ENCODE data around the gene CRISPLD2.
"Not testable (repeated sequence)": the region's sequence is repeated elsewhere in the genome, so short reads cannot be mapped to it uniquely, and the experiment has no call there.

The CRISPLD2 gene

DNA sequence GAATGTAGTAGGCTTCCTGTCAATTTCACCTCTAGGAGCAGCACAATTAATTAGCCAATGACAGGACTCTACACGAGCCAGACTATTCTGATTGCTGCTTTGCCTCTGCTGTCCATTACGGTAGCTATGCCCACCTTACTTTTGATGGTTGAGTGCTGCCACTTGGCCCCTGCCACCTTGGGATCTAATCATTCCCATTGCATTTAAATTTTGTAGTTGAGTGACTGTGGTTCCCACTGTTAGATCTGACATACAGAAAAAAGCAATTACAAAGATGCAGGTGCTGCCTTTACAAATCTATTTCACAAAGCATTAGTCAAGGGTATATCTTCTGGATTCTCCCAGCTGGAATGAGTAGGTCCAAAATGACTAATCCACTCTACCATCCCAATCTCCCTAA lies 39.9 kb downstream of the CRISPLD2 start:
- no peak for DNase-seq (ENCODE audit: low spot score)

DNA sequence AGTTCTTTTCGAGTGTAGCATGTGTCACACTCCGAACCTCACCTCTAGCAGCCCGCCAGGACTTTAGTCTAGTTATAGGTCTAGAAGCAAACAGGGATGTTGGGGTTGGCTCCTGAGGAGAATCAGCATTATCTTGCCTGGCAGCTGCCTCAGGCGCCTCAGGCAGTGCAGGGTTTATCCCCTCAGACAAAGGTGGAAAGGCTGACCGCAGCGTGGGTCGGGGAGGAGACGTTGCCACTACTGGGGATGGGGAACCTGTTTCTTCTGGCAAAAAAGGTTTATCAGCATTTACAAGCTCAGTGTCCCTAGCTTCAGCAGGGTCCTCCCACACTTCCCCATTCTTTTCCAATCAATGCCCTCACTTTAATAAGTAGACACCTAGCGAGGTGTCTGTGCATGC lies 40.6 kb downstream of the CRISPLD2 start:
- DNase-seq (ENCODE audit: low spot score) = no peak

DNA sequence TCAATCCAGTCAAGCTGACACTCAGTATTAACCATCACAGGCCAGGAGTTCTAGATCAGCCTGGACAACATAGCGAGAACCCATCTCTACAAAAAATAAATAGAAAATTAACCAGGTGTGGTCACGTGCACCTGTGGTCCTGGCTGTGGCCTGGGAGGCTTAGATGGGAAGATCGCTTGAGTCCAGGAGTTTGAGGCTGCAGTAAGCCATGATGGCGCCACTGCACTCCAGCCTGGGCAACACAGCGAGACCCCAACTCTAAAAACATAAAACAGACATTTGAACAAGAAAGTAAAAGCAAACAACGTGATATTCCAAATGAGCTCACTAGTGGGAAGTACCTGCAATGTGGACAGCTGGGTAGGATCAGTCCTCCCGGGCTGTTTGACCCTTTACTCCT lies 41.9 kb downstream of the CRISPLD2 start:
- DNase-seq (ENCODE audit: low spot score) = no peak

DNA sequence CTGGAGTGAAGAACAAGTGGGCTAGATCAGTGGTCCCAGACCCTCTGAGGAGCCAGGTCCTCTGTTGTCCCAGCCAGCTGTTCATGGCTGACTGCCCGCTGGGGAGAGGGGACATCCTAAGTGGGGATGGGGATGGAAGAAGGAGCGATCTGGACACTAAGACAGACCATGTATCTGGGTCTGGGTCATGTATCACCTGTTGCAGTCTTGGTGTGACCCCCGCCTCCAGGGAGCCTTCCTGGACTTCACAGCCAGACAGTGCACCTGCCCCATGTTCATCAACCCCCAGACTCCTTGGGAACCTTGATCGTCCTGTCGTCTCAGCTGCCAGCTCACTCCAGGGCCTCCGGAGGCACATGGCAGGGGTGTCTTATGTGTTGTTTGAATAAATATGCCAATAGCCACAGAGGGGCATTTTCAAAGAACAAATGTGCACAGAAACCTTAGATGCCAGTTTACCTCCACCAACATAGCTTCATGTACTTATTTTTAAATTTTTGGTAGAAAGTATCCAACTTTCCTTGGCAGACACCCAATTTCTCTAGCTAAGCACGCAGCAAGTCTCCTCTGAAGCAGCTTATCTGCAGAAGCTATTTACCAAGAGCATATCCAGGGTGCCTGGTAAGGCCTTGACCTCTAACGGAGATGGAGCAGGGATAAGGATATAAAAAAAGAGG lies 43.2 kb downstream of the CRISPLD2 start:
- no peak for DNase-seq (ENCODE audit: low spot score)

DNA sequence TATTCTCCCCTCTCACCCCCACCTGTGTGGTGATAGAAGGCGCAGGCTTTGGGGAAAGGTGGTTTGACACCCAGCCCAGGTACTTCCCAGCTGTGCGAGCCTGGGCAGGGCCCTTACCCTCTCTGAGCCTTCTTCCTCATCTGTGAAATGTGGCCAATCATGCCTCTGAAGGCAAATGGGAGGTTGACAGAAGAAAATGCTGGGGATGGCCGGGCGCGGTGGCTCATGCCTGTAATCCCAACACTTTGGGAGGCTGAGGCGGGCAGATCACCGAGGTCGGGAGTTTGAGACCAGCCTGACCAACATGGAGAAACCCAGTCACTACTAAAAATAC lies 43.7 kb downstream of the CRISPLD2 start:
- no peak for DNase-seq (ENCODE audit: low spot score)

DNA sequence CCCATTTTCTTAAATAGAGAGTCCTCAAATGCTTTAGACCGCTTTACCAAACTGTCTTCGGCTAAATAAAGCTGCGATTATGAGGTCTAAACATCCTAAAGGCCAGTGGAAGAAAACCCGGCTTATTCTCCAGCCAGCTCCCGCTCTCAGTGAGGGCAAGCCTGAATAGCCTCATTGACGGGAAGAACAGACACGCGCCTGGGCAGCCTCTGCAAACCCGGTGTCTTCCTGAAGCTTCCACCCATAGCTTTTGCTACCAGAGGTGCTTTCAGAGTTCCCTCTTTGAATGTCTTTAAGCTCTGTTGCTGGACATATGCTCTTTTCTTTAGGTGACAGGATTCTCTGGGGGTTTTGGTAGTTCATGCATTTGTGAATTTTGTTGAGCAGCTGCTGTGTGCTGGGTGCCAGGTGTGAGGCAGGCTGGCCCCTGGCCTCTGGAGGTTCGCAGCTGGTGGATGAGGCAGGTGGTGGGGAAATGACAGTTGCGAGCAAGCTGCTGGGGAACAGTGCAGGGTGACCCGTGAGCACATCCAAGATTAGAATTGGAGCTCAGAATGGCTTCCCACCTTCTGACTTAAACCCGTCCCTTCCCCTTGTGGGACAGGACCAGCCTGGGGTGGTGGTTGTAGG lies 44.7 kb downstream of the CRISPLD2 start:
- DNase-seq (ENCODE audit: low spot score) = no peak

DNA sequence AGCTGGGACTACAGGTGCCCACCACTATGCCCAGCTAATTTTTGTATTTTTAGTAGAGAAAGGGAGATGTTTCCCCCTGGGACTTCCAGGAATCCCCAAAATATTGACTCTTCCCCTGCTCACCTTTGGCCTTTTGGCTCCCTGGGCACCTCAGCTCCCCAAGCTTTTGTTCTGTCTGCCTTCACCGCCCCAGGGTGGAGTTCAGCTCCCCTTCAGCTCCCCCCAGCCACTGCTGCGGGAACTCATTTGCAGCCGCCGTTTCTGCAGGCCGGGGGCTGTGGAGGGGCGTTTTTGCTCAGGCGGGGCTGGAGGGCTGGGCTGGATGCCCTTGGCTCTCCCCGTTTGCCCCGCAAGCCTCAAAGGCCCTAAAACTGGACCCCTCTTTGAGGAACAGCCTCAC lies 47.9 kb downstream of the CRISPLD2 start:
- DNase-seq (ENCODE audit: low spot score) = no peak

DNA sequence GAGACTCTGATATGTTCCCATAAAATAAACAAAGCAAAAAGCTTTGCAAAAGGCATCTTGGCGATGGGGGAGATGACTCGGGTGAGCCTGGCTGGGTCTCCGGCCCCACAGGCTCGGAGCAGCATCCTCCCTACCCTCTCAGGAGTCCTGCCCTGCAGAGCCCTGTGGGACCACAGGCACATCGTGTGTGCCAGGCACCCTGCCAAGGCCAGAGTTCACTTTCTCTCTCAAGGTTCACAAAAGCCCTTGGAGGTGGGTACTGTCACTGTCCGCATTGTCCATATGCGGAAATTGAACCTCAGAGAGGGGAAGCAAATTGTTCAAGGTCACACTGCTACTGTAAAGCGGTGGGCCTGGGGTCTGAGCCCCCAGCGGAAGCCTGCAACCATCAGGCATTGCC lies 48.5 kb downstream of the CRISPLD2 start:
- no peak for DNase-seq (ENCODE audit: low spot score)

DNA sequence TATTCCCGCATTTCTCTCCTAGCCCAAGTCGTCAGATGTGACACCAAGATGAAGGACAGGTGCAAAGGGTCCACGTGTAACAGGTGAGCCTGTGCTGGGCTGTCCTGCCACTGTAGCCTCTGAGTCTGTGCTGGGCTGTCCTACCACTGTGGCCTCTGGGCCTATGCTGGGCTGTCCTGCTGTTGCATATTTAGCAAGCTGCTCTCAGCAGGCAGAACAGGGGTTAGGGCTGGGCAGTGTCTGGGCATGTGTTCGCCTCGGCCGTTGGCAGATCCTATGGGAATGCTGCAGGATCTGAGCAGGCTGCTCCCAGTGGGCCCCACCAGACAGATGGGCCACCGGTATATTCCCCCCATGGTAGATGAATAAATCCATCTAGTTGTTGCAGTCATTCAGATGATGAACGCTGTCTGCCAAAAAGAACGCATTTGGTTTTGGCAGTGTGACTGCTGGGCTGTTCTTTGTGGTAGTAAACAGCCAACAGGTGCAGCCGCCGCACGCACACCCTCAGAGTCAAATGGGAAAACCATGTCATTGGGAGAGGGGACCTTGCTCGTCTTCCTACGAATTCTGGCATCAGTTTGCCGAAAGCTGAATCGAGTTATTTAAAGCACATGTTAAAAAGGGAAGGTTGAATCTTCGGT lies 49.2 kb downstream of the CRISPLD2 start:
- DNase-seq (ENCODE audit: low spot score) = no peak

DNA sequence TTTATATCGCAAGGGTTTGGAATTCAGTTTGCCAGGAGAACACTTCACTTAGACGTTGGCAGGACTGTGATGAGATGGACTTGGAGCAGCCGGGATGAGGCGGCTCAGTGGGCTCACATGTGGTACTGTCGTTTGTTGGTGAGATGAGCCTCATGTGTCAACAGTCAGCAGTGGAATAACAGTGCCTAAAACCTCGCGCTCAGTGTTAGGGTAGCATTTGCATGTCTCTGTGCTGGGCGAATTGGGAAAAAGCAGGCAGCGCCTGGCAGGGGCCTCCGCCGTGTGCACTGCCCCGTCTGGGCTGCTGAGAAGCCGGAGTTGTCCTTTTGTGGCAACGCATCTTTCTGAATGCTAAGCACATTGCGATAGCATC lies 49.7 kb downstream of the CRISPLD2 start:
- no peak for DNase-seq (ENCODE audit: low spot score)

DNA sequence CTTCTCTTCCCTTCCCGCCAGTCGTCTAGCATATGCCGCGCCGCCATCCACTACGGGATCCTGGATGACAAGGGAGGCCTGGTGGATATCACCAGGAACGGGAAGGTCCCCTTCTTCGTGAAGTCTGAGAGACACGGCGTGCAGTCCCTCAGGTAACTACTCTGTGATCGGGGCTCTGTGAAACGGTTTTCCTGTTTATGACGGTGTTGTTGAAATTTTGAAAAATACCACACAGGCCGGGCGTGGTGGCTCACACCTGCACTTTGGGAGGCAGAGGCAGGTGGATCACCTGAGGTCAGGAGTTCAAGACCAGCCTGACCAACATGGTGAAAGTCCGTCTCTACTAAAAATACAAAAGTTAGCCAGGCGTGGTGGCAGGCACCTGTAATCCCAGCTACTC lies 53.2 kb downstream of the CRISPLD2 start:
- DNase-seq (ENCODE audit: low spot score) = not testable (repeated sequence)

DNA sequence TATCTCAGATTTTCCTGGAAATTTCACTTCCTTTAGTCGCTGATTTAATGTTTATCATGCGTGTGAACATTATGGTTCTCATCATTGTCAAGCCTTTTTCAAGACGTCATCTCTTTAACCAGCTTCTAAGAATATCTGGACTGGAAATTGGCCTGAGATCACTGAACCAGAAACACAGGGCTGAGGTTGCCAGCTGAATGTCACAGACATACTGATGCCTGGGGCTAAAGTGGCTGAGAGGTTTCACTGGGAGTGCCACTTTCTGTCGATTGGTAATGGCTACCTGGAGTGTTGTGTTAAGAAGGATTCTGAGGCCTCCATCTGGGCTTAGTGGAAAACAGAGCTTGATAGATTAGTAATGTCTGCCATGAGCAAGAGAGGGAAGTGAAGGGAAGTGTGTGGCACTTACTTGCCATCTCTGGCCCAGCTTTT lies 54.2 kb downstream of the CRISPLD2 start:
- no peak for DNase-seq (ENCODE audit: low spot score)

DNA sequence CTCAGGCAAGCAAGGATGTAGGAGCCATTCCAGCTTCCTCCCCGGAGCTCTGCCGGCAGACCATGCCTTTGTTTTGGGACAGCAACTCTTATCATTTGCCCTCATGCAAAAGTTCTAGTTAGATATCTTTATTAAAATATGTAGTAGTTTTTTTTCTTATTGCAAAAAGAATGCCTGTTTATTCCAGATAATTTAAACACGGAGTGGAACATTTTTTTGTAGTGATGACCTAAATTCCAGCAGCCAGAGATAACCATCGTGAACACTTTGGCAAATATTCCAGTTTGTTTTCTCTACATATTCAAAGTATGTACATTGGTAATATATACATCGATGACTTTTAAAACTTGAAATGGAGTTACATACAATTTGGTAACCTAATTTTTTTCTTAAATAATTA lies 54.8 kb downstream of the CRISPLD2 start:
- DNase-seq (ENCODE audit: low spot score) = no peak

DNA sequence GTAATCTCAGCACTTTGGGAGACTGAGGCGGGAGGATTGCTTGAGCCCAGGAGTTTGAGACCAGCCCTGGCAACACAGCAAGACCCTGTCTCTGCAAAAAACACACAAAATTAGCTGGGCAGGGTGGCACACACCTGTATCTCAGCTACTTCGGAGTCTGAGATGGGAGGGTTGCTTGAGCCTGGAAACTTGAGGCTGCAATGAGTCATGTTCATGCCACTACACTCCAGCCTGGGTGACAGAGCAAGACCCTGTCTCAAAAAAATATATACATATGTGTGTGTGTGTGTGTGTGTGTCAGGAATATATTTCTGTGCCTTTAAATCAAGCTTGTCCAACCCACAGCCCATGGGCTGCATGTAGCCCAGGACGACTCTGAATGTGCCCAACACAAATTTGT lies 55.2 kb downstream of the CRISPLD2 start:
- DNase-seq (ENCODE audit: low spot score) = no peak

DNA sequence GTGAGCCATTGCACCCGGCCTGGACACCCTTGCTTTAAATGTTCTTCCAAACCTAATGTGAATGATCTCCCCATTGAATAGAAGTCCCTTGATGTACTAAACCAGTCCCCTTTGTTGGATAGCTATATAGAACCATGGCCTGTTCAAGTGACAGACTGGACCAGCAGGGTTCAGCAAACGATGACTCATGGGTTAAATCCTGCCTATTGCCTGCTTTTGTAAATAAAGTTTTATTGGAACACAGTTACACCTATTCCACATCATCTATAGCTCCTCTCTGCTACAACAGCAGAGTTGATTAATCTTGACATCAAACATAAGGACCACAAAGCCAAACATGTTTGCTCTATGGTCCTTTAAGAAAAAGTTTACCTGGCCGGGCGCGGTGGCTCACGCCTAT lies 56.1 kb downstream of the CRISPLD2 start:
- no peak for DNase-seq (ENCODE audit: low spot score)

DNA sequence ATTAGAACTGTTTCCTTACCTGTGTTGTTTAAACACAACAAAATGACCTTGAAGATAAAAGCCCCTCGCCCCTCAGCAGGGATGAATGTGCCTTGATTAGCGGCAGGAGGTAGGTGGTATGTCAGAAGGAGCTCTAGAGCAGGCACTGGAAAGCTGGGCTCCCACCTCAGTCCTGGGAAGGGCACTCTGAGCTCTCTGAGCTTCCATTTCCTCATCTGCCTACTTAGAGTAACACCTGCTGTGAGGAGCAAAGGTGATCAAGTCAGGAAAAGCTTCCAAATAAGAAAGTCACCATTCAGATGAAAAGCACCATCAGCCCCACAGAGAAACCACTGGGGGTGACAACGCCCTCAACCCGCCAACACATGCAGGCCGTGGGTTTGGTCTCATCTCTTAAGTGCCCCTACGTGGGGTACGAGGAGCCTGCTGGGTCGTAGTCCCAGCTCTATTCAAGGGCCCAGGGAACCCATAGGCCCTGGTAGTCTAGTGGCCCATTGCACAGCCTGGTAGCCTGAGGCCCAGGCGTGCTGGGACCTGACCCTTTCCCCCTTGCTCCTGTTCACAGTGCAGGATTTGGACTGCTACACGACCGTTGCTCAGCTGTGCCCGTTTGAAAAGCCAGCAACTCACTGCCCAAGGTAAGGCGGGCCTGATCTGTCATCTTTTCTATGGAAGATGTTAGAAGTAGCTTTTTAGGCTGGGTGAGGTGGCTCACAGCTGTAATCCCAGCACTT lies 57.3 kb downstream of the CRISPLD2 start:
- DNase-seq (ENCODE audit: low spot score) = no peak

DNA sequence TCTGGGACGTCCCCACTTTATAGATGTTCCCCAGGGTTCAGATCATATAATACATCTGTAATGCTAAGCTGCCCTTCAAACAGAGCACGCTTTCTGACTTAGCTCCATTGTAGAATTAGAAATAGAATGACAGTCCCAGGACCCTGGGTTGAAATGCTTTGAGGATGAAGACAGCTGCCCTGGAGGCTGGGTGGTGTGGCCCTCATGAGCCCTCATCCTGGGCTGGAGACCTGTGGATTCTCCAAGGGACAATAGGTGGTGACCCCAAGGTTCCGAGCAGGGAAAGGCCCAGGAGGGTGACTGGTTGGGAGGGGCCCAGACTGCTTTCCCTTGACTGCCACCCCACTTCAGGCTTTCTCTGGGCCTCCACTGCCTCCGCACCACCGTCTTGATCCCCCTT lies 59.0 kb downstream of the CRISPLD2 start:
- no peak for DNase-seq (ENCODE audit: low spot score)

DNA sequence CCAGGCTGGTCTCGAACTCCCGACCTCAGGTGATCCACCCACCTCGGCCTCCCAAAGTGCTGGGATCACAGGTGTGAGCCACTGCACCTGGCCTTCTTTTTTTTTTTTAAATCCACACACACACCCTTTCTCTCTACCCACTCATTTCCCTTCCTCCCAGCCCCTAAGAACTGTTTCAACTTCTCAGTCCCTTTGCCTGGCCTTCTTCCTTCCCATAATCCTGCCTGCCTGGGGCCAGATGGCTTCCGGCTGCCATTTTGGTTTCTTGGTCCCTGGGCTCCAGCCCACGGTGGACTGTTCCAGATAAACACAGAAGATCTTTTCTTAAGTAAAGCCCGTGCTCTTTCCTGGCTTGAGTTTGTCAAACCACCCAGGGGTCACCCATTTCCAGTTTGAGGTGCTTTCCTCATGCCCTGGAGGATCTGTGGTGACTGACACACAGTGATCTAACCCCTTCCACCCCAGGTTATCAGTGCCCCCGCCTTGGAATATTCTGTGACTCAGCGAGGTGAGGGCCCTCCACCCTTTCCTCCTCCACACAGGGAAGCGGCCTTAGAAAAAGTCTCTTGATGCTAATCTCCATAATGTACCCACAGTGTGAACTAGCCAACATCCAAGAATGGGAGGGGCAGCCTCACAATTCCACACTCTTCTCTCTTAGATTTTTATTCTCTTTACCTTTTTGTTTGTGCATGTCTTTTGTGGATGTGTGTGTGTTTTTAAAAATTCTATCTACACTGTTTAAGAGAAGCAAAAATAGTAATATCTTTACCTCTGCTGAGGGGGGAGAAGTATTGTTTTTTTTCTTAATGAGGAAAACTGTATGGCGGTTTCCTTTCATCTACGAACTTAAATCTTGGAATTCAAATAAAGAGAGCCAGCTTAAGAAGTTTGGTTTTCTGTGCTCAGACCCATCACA lies 60.0 kb downstream of the CRISPLD2 start:
- DNase-seq (ENCODE audit: low spot score) = no peak

DNA sequence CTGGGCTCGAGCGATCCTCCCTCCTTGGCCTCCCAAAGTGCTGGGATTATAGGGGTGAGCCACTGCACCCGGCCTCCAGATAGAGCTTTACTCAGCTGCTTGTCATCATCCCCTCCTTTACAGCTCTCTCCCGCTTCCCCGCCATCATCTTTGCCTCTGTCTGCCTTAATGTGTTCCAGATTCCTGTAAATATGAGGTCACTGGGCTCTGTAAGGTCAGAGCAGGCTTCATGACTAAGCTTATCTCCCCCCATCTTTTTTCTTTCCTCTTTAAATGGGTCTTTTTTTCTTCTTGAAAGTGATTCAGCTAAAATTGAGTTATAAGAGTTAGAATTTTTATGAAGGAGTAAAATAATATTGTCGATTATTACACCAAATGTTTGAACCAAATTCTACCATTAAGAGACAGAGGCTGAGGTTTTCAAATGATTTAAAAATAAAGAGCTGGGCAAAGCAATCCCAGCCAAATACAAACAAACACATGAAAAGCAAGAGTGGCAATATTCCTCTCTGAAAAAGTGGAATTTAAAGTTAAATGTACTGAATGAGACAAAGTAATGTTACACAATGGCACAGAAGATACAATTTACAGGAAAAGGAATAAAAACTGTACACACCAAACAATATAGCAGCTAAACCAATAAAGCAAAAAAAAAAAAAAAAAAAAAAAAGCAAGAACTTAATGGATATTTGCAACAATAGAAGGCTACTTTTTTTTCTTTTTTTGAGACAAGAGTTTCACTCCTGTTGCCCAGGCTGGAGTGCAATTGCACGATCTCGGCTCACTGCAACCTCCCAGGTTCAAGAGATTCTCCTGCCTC lies 62.1 kb downstream of the CRISPLD2 start:
- no peak for DNase-seq (ENCODE audit: low spot score)

DNA sequence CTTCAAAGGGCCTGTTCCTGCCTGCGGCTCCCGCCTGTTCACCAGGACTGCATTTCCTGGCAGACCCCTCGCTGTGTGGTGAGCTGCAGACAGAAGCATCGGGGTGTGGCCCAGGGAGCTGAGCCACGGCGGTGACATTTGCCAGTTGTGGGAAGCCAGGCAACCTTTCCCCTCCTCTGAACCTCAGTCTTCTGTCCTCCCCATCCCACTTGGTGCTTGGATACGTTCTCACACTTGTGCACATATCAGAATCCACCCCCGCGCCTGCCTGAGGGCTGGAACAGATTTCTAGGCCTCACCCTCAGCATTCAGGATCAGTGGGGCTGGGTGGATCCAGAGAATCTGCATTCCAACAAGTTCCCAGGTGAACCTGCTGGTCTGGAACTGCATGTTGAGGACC lies 63.5 kb downstream of the CRISPLD2 start:
- no peak for DNase-seq (ENCODE audit: low spot score)

DNA sequence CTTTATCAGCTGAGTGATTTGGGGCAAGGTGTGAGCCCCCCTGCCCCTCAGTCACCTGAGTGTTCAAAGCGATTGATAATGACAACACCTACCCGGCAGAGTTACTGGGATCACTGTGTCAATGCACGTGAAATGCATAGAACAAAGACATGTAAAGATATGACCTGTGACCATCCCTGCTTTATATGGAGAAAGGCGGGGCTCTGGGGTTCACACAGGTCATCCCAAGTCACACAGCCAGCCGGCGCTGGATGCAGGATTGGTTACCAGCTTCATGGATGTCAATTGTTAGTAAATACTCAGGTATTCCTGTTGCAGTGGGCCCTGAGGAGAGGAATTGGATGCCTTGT lies 64.4 kb downstream of the CRISPLD2 start:
- DNase-seq (ENCODE audit: low spot score) = no peak

Data from germinal center (tissue), 1 donor.